ENCODE results near the gene E2F3. TPM values are rescaled to one million over a fixed set of nuclear protein-coding genes. Genes with fewer than 3 reads are reported as not detected.
A peak's percentile ranks its signal among the peaks of the same experiment; 100 is the strongest.

The E2F3 gene
- total RNA-seq = 10 to 100 TPM; 13.6 to 17.3 TPM

DNA sequence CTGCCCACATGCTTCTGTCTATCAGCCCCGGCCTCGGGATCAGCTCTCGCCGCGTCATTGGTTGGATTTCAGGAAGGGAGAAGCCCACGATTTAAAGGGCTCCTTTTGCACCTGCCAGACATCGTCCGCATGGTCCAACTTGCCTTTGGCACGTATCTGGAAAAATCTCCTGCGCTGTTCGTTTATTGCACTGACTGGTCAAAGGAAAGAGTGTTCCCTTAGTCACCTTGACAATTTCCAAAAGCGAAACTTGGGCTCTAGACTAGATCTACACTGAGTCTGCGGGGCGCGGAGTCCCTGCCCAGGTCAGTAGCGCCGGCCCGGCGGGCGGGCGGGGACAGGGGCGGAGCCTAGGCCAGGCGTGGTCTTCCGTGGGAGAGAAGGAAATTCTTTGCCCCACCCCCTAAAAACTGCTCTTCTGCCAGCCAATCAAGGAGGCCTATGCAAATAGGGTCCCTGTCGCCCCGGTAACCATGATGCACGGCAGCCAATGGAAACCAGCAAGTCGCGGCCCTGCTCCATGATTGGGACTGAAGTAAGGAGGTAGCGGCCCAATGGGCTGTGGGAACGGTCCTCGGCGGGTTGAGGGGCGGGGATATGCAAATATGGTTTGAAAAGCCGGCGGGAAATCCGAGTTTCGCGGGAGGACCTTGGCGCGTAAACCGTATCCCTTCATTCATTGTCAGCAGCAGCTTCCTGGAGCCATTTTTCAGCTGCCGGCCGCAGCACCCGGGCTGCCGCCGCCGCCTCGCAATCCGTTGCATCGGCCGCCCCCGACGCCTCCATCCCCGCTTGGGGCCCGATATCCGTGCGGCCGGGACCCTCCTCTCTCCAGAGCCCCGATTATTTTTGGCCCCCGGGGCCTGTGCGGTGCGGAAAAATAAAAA, at the start of gene E2F3:
E2F3 (plus strand) TSS at position 675 of the 887 bp plus-strand sequence. CDS start 354 bp downstream, outside the sequence.
- peak; percentile 84 to 86 for ATAC-seq
- peak within 1 kb of the TSS; percentile 100 for H3K27ac Mint-ChIP-seq
- H3K9me3 Mint-ChIP-seq = no peaks in the 10 kb centered on the region
- DNase-seq (ENCODE audit: low spot score in 2 of 2) = peak; percentile 95 to 99
- peaks cover 12 to 18% of the 10 kb centered on the region in 2 donors for H3K36me3 Mint-ChIP-seq

DNA sequence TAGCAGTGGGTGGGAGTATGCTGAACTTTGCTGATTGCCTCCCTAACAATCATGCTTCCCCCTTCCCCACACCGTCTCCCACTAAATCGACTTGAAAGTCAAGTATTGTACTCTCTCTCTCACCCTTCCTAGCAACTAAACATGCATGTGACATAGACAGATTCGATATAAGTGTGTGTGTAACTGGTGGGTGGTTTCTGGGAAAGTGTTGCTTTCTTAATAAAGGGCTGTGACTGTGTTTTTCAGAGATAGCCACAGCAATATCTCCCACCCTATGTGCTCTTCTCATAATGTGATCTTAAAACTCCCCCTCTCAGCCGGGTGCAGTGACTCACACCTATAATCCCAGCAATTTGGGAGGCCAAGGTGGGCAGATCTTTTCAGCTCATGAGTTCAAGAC, 49.3 kb upstream of the E2F3 start:
- ATAC-seq = no peak
- no peak for DNase-seq (ENCODE audit: low spot score in 2 of 2)
- peaks cover 8 to 10% of the 10 kb centered on the region in 2 donors for H3K36me3 Mint-ChIP-seq
- H3K9me3 Mint-ChIP-seq = peaks cover 0 to 20% of the 10 kb centered on the region in 2 donors
- no peak overlapping the region for H3K27ac Mint-ChIP-seq

DNA sequence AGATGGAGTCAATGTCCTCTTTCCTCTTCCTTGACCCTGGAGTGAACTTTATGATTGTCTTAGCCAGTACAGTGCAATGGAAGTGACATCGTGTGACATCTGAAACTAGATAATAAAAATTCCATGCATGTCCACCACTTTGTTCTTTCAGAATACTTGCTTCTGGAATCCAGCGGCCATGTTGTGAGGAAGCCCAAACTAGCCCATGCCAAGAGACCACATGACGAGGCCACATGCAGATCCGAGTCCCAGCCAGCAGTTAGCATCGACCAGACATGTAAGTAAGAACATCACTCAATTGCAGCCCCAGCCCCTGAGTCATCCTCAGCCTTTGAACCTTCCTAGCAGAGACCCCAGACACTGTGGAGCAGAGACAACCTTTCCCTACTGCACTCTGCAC, 48.5 kb upstream of the E2F3 start:
- Mint-ChIP-seq H3K27ac (no peak overlapping the region), H3K9me3 (peaks cover 0 to 20% of the 10 kb centered on the region in 2 donors), H3K36me3 (peaks cover 8 to 10% of the 10 kb centered on the region in 2 donors)
- DNase-seq (ENCODE audit: low spot score in 2 of 2) (no peak), ATAC-seq (no peak)

DNA sequence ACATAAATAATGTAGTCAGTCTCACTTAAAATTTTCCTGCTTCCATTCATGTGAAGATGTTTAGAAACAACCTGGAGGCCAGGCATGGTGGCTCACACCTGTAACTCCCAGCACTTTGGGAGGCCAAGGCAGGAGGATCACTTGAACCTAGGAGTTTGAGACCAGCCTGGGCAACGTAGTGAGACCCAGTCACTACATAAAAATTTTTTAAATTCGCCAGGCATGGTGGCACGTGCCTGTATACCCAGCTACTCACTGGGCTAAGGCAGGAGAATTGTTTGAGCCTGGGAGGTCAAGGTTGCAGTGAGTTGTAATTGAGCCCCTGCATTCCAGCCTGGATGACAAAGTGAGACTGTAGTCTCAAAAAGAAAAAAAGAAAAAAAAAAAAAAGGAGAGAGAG, 47.3 kb upstream of the E2F3 start:
- DNase-seq (ENCODE audit: low spot score in 2 of 2) = no peak
- H3K9me3 Mint-ChIP-seq = peaks cover 0 to 20% of the 10 kb centered on the region in 2 donors
- no peak overlapping the region for H3K27ac Mint-ChIP-seq
- ATAC-seq = no peak
- H3K36me3 Mint-ChIP-seq = peaks cover 8 to 10% of the 10 kb centered on the region in 2 donors

DNA sequence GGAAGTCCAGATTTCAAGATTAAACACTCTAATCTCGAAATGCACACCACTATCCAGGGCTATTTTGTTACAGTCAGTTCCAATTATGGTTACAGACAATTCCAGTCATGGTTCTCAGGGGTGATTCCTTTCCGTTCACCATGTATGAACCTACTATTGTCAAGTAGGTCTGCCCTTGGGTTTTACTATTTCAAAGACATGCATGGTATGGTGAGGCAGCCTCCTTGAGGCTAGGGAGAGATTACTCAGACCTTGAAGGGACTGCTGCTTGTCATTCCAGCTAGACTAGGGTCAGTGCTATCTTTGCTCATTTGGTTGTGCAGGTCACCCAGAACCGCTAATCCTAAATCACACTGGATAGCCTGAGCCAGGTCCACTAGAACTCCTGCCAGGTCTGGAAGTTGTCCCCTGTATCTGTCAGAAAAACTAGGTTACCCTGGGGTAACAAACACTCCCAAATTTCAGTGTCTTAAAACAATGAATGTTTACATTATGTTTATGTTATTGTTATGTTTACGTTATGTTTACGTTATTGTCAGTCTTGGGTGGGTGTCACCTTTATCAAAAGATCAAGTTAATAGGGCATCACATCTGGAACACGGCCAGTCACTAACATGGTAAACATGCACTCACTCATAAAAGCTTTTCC, 41.1 kb upstream of the E2F3 start:
- no peak for DNase-seq (ENCODE audit: low spot score in 2 of 2)

GRCh38 chr6:20362623-20363022, 39.1 kb upstream of the E2F3 start:
- no peak for DNase-seq (ENCODE audit: low spot score in 2 of 2)
- H3K36me3 Mint-ChIP-seq = no peaks in the 10 kb centered on the region
- H3K27ac Mint-ChIP-seq = no peak overlapping the region
- H3K9me3 Mint-ChIP-seq = no peaks in the 10 kb centered on the region
- no peak for ATAC-seq

More for the DNA sequence above, 41.1 kb upstream of the E2F3 start:
- Mint-ChIP-seq H3K9me3 (peaks cover 0 to 5% of the 10 kb centered on the region in 2 donors), H3K27ac (no peak overlapping the region), H3K36me3 (no peaks in the 10 kb centered on the region)
- no peak for ATAC-seq

GRCh38 chr6:20364327-20364726, 37.4 kb upstream of the E2F3 start:
- no peak for DNase-seq (ENCODE audit: low spot score in 2 of 2)
- no peak overlapping the region for H3K27ac Mint-ChIP-seq
- peak; percentile 60 to 74 for ATAC-seq
- peaks cover 0 to 5% of the 10 kb centered on the region in 2 donors for H3K9me3 Mint-ChIP-seq
- no peaks in the 10 kb centered on the region for H3K36me3 Mint-ChIP-seq

- H3K27ac Mint-ChIP-seq = peak overlapping the region in 1 of 2 donors; percentile 75
- H3K9me3 Mint-ChIP-seq = peaks cover 0 to 11% of the 10 kb centered on the region in 2 donors
- H3K36me3 Mint-ChIP-seq = peaks cover 0 to 6% of the 10 kb centered on the region in 2 donors
- ATAC-seq (no peak), DNase-seq (ENCODE audit: low spot score in 2 of 2) (no peak)
Observed at GRCh38 chr6:20365456-20365855, 36.2 kb upstream of the E2F3 start.

GRCh38 chr6:20366082-20366830, 35.4 kb upstream of the E2F3 start:
- H3K9me3 Mint-ChIP-seq = peaks cover 0 to 15% of the 10 kb centered on the region in 2 donors
- H3K27ac Mint-ChIP-seq = peak overlapping the region; percentile 75 to 90
- DNase-seq (ENCODE audit: low spot score in 2 of 2) (no peak), ATAC-seq (peak; percentile 9 to 44)
- H3K36me3 Mint-ChIP-seq = peaks cover 0 to 11% of the 10 kb centered on the region in 2 donors

- peaks cover 0 to 11% of the 10 kb centered on the region in 2 donors for H3K36me3 Mint-ChIP-seq
- ATAC-seq = peak in 1 of 2 donors; percentile 35
- peaks cover 0 to 25% of the 10 kb centered on the region in 2 donors for H3K9me3 Mint-ChIP-seq
- no peak for DNase-seq (ENCODE audit: low spot score in 2 of 2)
- H3K27ac Mint-ChIP-seq = no peak overlapping the region
Observed at GRCh38 chr6:20367743-20368485, 33.8 kb upstream of the E2F3 start.

DNA sequence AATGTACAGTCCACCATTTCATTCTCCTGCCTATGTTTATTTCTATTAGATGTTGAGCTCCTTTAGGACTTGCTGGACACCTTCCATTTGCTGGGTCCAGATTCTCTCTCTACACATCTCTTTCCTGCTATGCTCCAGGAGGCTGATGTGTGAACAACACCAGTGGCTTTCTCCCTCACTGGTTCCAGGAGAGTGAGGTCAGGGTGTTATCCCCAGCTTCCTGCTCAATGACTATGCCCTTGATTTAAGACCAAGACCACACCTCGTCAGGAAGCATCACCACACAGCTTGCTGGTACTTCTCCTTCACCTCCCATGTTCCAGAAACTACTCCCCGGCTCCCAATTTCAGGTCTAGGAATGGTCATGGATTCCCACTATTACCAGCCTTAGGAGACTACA, 31.3 kb upstream of the E2F3 start:
- no peak for DNase-seq (ENCODE audit: low spot score in 2 of 2)
- ATAC-seq = peak in 1 of 2 donors; percentile 38
- Mint-ChIP-seq H3K36me3 (peaks cover 0 to 11% of the 10 kb centered on the region in 2 donors), H3K9me3 (peaks cover 0 to 25% of the 10 kb centered on the region in 2 donors), H3K27ac (peak overlapping the region; percentile 7 to 58)

GRCh38 chr6:20370801-20371200, 30.9 kb upstream of the E2F3 start:
- Mint-ChIP-seq H3K9me3 (peaks cover 0 to 25% of the 10 kb centered on the region in 2 donors), H3K36me3 (peaks cover 0 to 11% of the 10 kb centered on the region in 2 donors), H3K27ac (peak overlapping the region in 1 of 2 donors; percentile 58)
- DNase-seq (ENCODE audit: low spot score in 2 of 2) (no peak), ATAC-seq (no peak)

GRCh38 chr6:20375436-20375835, 26.2 kb upstream of the E2F3 start:
- peaks cover 0 to 14% of the 10 kb centered on the region in 2 donors for H3K9me3 Mint-ChIP-seq
- no peak for DNase-seq (ENCODE audit: low spot score in 2 of 2)
- ATAC-seq = no peak
- H3K36me3 Mint-ChIP-seq = peaks cover 0 to 5% of the 10 kb centered on the region in 2 donors
- H3K27ac Mint-ChIP-seq = no peak overlapping the region

DNA sequence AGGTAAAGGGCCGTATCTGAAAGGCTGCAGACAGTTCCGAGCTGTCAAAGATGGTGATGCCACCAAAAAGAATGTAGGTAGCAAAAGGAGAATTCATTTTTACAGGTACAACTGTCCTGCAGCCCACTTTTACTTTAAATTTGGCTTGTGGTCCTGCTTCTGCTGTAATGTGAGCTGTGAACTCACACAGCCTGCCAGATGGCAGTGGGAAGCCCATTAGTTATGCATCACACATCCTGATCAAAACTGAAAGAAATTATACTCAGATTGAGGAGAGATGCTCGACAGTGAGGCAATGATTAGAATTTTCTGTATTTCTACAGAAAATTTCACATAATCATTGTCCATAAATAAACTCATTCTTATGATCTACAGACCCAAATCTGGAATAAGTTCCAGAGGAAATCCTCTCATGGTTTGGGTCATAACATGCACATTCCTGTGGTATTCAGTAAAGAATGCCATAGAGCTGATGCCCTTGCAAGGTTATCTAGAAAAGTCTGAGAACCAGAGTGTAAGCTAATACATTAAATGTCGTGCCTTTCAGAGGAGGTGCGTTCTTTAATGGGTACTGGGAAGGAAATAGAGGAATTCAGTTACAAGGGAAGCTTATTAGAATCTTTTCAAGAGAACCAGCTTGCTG, 23.9 kb upstream of the E2F3 start:
- no peak for DNase-seq (ENCODE audit: low spot score in 2 of 2)
- Mint-ChIP-seq H3K9me3 (peaks cover 0 to 4% of the 10 kb centered on the region in 2 donors), H3K36me3 (no peaks in the 10 kb centered on the region), H3K27ac (peak overlapping the region in 1 of 2 donors; percentile 47)
- peak in 1 of 2 donors; percentile 37 for ATAC-seq

- Mint-ChIP-seq H3K9me3 (peaks cover 0 to 4% of the 10 kb centered on the region in 2 donors), H3K36me3 (no peaks in the 10 kb centered on the region), H3K27ac (no peak overlapping the region)
- ATAC-seq (no peak), DNase-seq (ENCODE audit: low spot score in 2 of 2) (no peak)
Observed at GRCh38 chr6:20379231-20379630, 22.4 kb upstream of the E2F3 start.

Data from activated naive CD4-positive, alpha-beta T cell treated with anti-CD3 and anti-CD28 coated beads, Interleukin-2, amount 50 U/mL, for 72 hours (primary cell).